A172 (cell line): Measurements from ENCODE around the gene TP53BP2. TPM values are rescaled to one million over a fixed set of nuclear protein-coding genes. Genes with fewer than 3 reads are reported as not detected.
"Not testable (repeated sequence)": the region's sequence is repeated elsewhere in the genome, so short reads cannot be mapped to it uniquely, and the experiment has no call there.

Experiments used
- DNase-seq: peaks from one replicate; pipeline ENCODE4 v3.0.0-alpha.2; 2015; ENCODE audit warnings: low spot score
- total RNA-seq: library from RNA; depleted of rRNA; stranded (reverse); fragments of >200 nt; shearing (Covaris generic); gene quantifications from 2 replicates; pipeline ENCODE4 v1.2.3, GENCODE V29; 2014; rRNA removed

Gene TP53BP2
- total RNA-seq, 1 experiment from 2014 or later: 50.6 TPM

GRCh38 chr1:223745731-223746130 is 100.0 kb downstream of the TP53BP2 start:
- no peak for DNase-seq

- peak; percentile 95 for DNase-seq
These were observed 102.8 kb downstream of the TP53BP2 start for GRCh38 chr1:223742856-223743517.

DNA sequence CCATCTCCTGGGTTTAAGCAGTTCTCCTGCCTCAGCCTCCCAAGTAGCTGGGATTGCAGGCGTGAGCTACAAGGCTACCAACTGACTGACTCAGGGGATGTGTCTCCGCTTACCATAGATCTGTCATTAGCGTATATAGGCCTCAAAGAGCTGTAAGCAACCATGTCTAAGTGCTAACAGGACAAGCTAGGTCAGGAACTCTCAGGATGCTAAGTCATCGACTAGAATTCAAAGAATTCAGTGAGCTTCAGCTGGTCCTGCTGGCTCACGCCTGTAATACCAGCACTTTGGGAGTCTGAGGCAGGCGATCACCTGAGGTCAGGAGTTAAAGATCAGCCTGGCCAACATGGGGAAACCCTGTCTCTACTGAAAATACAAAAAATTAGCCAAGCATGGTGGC is 103.9 kb downstream of the TP53BP2 start:
- DNase-seq: peak; percentile 83

GRCh38 chr1:223740038-223740736 is 105.6 kb downstream of the TP53BP2 start:
- DNase-seq: not testable (repeated sequence)

DNA sequence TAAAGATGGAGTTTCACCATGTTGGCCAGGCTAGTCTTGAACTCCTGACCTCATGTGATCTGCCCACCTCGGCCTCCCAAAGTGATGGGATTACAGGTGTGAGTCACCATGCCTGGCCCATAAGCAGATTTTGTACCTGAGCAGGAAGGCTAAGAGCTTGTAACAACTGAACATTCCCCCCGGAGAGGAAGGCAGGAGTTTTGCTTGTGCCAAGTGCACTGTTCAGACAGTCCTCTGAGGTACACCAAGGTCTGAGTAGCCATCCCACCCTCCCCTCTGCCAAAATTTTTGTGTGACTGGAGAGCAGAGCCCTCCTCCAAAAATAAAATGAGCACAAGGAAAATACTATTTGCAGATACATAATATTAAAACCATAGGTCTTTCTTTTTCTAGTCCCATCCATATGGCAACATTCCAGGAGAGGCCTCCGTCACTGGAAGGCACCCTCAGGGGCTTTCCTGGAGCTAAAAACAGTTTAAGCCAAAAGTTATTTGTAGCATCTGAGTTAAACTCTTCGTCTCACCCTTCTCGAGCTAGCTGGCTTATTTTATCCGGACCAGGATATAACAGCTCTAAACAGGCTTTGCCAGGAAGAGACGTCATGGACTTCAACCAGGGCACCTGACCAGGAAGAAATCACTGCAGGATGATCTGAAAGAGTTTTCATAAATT is 106.2 kb downstream of the TP53BP2 start:
- no peak for DNase-seq

DNA sequence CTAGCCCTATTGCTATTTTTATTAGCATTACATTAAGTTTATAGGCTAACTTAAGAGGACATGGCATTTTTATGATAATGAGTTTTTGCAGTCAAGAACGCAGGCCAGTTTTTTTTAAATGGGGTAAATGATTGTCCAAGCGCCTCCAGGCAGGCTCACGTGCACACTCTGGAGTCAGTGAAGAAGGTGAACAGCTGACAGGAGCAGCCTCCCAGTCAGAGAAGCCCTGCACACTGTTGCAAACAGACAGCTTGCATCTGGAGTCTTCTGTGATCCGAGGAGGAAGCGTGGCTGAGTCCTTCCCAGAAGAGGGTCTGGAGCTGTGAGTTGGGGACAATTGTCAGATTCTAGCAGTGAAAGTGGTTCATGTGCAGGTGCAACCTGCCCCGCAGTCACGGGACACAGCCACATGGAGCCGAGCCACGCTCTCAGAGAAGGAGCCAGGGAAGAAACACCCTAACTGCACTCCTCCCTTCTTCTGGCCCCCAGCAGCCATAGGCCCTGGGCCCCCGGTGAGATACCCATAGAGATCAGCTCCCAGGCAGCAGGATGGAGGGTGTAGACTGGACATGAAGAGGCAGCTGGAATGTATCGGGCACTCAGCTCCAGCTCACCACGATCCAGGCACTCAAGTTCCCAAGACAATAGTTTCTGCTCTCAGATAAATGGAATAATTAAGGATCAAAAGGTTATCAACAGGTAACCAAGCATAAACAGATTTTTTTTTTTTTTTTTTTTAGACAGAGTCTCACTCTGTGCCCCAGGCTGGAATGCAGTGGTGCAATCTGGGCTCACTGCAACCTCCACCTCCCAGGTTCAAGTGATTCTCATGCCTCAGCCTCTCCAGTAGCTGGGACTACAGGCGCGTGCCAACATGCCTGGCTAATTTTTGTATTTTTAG is 107.0 kb downstream of the TP53BP2 start:
- no peak for DNase-seq

DNA sequence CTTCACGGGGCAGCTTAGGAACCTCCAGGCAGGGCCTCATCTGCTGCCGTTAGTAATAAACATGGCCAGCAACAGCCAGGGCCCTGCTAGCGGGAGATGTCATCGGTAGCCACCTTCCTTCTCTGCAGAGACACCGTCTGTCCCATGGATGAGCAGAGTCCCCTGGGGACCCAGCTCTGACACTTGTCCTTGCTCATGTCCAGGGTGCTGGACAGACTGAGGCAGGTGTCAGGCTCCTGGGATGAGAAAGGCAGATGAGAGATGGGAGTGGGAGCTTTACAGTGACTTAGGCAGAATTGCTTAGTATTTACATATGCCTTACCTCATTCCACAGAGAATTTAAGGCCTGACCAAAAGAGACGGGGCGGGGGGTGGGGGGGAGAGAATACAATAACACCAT is 108.4 kb downstream of the TP53BP2 start:
- DNase-seq: no peak

DNA sequence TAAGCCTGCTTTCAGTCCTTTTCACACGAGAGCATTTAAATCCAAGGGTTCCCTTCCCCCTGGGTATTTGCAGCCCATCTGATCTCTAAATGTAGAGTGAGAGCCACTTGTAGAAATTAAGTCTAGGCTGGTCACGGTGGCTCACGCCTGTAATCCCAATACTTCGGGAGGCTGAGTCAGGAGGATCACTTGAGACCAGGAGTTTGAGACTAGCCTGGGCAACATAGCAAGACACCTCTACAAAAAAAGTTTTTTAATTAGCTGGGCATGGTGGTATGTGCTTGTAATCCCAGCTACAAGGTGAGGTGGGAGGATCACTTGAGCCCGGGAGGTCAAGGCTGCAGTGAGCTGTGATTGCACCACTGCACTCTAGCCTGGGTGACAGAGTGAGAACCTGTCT is 109.1 kb downstream of the TP53BP2 start:
- DNase-seq: not testable (repeated sequence)

GRCh38 chr1:223733898-223734852 is 111.6 kb downstream of the TP53BP2 start:
- DNase-seq: no peak

- peak; percentile 47 for DNase-seq
These were observed 112.6 kb downstream of the TP53BP2 start for GRCh38 chr1:223732993-223733798.

DNA sequence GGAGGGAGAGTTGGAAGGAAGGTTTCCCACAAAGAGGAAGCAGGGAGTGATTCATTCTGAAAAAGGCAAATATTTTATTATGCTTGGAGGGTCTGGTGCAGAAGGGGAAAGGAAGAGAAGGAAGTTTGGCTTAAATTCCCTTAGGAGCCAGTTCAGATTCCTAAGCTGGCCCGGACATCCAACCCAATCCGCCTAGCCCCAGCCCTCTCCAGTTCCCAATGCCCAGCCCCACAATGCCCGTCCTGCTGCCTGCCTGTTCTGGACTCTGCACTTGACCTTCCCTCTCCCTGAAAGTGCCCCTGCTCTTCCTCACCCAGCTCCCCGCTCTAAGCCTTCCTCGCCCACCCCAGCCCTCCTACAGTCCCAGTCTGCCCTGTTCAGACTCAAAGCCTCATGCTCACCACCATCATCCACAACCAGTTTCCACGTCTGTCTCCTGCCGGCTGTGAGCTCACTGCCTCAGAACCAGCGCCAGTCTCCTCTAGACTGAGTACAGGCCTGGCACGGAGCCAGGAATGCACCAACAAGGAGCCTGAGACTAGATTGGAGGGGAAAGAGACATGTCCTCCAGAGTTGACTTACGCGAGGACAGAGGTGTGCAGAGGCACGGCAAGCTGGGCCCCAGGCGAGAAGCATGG is 114.5 kb downstream of the TP53BP2 start:
- DNase-seq: peak; percentile 77

DNA sequence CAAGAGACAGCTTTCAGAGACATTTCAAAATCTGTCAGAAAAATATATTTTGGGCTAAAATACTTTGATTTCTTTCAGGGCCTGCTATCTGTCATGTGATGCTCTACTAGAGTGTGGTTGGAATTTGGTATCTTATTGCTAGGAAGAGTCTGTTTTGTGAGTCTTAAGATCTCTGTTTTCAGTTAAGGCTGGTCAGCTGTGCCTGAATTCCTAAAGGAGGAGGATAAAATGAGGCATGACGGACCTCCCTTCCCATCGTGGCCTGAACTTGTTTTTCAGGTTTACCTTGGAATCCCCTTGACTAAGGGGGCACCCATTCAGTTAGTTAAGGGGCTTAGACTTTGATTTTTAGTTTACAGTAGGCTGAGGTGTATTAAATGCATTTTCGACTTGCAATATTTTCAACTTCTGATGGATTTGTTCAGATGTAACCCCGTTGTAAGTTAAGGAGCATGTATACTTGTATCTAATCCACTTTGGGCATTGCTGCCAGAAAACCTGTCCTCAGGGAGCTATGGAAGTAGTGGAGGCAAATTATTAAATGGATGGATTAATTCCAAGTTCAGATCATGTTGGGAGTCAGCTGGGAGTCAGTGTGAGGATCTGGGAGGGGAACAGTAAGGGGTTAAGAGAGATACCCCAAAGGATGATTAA is 115.1 kb downstream of the TP53BP2 start:
- DNase-seq: no peak

- no peak for DNase-seq
These were observed 115.8 kb downstream of the TP53BP2 start for GRCh38 chr1:223729906-223730305.

Other genes with a start within 250 kb of the TP53BP2 start
- not detected in 2 replicates for gene CAPN8, start 180.2 kb downstream of the TP53BP2 start, total RNA-seq
- 432 and 455 TPM in 2 replicates for gene CAPN2, start 133.4 kb downstream of the TP53BP2 start, total RNA-seq